ENCODE measurements around the gene ARHGAP32. TPM values are rescaled to one million over a fixed set of nuclear protein-coding genes. Genes with fewer than 3 reads are reported as not detected.

The ARHGAP32 gene
- total RNA-seq, 4 donors from 2014 or later, result 13.5 to 21.9 (median 20.2) TPM

DNA sequence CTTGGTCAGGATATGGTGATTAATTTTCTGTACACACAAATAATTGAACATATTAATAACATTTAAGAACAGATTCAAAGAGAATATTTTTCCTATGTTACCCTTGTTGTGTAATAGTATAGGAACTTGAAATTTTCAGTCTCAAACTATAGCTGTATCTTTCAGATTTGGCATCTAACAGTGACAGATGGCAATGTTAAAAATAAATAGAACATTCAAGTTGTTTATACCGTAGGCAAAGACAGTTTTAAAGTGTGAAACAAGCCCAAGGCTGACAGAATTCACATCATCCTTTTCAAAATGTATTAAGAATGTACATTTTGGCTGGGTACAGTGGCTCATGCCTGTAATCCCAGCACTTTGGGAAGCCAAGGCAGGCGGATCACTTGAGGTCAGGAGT lies 156.9 kb downstream of the ARHGAP32 start:
- H3K36me3 ChIP-seq, result no peaks in the 10 kb centered on the region
- no peaks in the 10 kb centered on the region for H3K4me1 ChIP-seq
- intact Hi-C loops (cut with DNase I), result no loop called here
- 91 to 96% methylated on average over 2 of the region's 2 CpGs for WGBS, 2 donors
- H3K4me3 ChIP-seq (replicated peaks in 1 of 3), result no peak overlapping the region
- H3K27ac ChIP-seq, result no peak overlapping the region
- no peaks in the 10 kb centered on the region for H3K27me3 ChIP-seq
- H3K9me3 ChIP-seq, result no peaks in the 10 kb centered on the region
- TF ChIP-seq, protein P1, sequence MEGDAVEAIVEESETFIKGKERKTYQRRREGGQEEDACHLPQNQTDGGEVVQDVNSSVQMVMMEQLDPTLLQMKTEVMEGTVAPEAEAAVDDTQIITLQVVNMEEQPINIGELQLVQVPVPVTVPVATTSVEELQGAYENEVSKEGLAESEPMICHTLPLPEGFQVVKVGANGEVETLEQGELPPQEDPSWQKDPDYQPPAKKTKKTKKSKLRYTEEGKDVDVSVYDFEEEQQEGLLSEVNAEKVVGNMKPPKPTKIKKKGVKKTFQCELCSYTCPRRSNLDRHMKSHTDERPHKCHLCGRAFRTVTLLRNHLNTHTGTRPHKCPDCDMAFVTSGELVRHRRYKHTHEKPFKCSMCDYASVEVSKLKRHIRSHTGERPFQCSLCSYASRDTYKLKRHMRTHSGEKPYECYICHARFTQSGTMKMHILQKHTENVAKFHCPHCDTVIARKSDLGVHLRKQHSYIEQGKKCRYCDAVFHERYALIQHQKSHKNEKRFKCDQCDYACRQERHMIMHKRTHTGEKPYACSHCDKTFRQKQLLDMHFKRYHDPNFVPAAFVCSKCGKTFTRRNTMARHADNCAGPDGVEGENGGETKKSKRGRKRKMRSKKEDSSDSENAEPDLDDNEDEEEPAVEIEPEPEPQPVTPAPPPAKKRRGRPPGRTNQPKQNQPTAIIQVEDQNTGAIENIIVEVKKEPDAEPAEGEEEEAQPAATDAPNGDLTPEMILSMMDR (IDR thresholded peaks at IDR 0.05), result no peak
- no peak for TF ChIP-seq POLR2A (IDR thresholded peaks at IDR 0.05)
- DNase-seq, result no peak

DNA sequence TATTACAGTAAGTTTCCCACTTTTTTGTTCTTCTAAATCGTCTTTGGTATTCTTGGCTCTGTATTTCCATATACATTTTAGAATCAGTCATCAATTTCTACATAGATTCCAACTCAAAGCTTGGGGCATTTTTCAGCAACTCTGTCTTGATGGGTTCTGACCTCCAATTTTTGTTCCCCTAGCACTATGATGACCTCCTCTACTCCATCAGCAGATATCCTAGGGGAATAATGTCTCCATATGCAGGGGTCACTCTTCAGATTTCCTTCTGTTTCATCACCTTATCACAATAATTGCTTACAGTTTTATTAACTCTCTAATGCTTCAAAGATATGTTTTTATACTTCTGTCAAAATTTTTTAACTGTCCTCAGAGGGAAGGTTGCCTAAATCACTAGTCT lies 158.1 kb downstream of the ARHGAP32 start:
- 89% methylated on average over 1 of the region's 1 CpG for WGBS, 2 donors
- Histone ChIP-seq H3K27me3 (no peaks in the 10 kb centered on the region), H3K9me3 (no peaks in the 10 kb centered on the region), H3K27ac (no peak overlapping the region), H3K4me3 (replicated peaks in 1 of 3) (no peak overlapping the region), H3K4me1 (no peaks in the 10 kb centered on the region), H3K36me3 (no peaks in the 10 kb centered on the region)
- no peak for TF ChIP-seq POLR2A (IDR thresholded peaks at IDR 0.05)
- TF ChIP-seq, protein P1 (IDR thresholded peaks at IDR 0.05), result no peak
- intact Hi-C loops (cut with DNase I), result no loop called here
- no peak for DNase-seq

DNA sequence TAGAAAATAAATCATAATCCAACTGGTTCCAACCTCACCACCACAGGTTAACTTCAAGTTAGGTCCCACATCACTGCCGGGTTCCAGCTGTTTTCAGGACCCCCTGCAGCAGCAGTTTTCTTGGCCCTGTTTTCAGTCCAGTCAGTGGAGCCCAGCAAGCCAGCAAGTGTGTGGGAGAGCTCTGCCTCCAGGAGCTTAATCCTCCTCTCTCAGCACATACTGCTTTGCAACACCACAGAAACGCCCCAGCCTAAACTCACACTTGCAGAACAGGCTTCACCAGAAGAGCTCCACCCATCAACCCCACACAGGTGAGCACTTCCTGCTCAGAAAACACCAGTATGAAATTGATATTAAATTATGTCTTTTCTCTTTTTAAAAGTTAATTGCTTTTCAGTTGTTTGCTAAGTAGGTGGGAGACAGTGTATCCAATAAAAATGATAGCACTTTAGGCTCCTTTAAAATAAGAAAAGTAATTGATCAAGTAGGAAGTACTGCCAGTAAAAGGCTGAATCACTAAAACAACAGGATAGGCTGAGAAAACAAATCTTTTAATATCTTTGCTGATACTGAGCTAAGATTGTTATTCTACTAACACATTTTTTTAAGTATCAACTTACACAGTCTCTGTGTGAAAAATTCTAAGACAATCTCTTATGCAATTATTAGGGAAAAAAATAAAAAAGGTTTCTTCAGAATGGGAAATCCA lies 168.0 kb downstream of the ARHGAP32 start:
- peak in 1 of 2 donors; percentile 44 for TF ChIP-seq POLR2A (IDR thresholded peaks at IDR 0.05)
- TF ChIP-seq, protein P1 (IDR thresholded peaks at IDR 0.05), result no peak
- no peaks in the 10 kb centered on the region for H3K27me3 ChIP-seq
- H3K9me3 ChIP-seq, result no peaks in the 10 kb centered on the region
- H3K36me3 ChIP-seq, result no peaks in the 10 kb centered on the region
- peak overlapping the region; percentile 54 to 56 (median 54) for H3K27ac ChIP-seq
- H3K4me3 ChIP-seq (replicated peaks in 1 of 3), result no peak overlapping the region
- peaks cover 0 to 12% of the 10 kb centered on the region in 2 donors for H3K4me1 ChIP-seq
- peak; percentile 69 to 80 for DNase-seq
- intact Hi-C loops (cut with DNase I), result no loop called here
- WGBS, 2 donors, result 26 to 27% methylated on average over 2 of the region's 2 CpGs

DNA sequence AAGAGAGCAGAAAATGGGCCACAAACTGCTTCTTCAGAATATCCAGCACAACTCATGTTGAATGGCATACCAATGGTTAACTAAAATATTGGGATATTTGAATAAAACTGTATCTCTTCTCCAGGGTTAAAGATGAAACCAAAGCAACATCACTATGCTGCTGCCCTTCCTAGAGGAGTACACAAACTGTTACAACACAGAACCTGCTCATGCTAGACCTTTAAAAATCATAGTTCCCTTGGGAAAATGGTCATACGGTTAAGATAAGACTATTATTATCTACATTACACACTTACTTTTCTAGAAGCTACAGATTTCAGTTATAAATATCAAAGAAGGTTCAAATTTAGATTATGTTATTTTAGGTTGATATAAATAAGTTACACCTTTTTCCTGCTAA lies 170.8 kb downstream of the ARHGAP32 start:
- Histone ChIP-seq H3K36me3 (no peaks in the 10 kb centered on the region), H3K4me3 (replicated peaks in 1 of 3) (no peak overlapping the region), H3K9me3 (no peaks in the 10 kb centered on the region), H3K4me1 (peaks cover 0 to 12% of the 10 kb centered on the region in 2 donors), H3K27ac (no peak overlapping the region), H3K27me3 (no peaks in the 10 kb centered on the region)
- intact Hi-C loops (cut with DNase I), result no loop called here
- DNase-seq, result no peak
- TF ChIP-seq, protein P1 (IDR thresholded peaks at IDR 0.05), result no peak
- TF ChIP-seq POLR2A (IDR thresholded peaks at IDR 0.05), result no peak
- 65 to 76% methylated on average over 1 of the region's 1 CpG for WGBS, 2 donors

DNA sequence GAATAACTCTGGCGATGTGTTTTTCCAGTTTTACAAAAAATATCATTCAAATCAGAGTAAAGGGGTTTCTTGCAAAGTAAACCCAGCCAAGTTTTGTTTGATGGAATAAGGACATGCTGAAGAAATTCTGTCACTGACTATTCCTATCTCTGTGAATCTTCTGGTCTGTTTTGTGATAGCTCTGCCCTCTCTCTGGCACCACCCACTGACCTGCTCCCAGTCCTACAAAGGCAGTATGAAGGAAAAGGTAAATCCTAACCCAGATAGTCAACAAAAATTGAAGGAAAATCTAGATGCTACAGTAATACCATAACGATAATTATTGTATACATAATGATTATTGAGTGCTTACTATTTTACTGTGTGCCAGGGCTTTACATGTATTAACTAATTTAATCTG lies 173.1 kb downstream of the ARHGAP32 start:
- intact Hi-C loops (cut with DNase I), result no loop called here
- TF ChIP-seq, protein P1 (IDR thresholded peaks at IDR 0.05), result no peak
- no peak for TF ChIP-seq POLR2A (IDR thresholded peaks at IDR 0.05)
- 89 to 95% methylated on average over 2 of the region's 2 CpGs for WGBS, 2 donors

More for the DNA sequence above, 173.1 kb downstream of the ARHGAP32 start:
- DNase-seq, result no peak
- no peaks in the 10 kb centered on the region for H3K9me3 ChIP-seq
- H3K4me3 ChIP-seq (replicated peaks in 1 of 3), result no peak overlapping the region
- H3K4me1 ChIP-seq, result peaks cover 0 to 9% of the 10 kb centered on the region in 2 donors
- H3K27ac ChIP-seq, result no peak overlapping the region
- H3K27me3 ChIP-seq, result no peaks in the 10 kb centered on the region
- H3K36me3 ChIP-seq, result no peaks in the 10 kb centered on the region

Measured in thyroid gland (tissue), 4 donors.